Measurements from ENCODE around the gene ADAMTS9. TPM values are rescaled to one million over a fixed set of nuclear protein-coding genes. Genes with fewer than 3 reads are reported as not detected.

The ADAMTS9 gene
- total and polyA plus RNA-seq, 8 donors, result 5.5 to 107 (median 30.5) TPM

DNA sequence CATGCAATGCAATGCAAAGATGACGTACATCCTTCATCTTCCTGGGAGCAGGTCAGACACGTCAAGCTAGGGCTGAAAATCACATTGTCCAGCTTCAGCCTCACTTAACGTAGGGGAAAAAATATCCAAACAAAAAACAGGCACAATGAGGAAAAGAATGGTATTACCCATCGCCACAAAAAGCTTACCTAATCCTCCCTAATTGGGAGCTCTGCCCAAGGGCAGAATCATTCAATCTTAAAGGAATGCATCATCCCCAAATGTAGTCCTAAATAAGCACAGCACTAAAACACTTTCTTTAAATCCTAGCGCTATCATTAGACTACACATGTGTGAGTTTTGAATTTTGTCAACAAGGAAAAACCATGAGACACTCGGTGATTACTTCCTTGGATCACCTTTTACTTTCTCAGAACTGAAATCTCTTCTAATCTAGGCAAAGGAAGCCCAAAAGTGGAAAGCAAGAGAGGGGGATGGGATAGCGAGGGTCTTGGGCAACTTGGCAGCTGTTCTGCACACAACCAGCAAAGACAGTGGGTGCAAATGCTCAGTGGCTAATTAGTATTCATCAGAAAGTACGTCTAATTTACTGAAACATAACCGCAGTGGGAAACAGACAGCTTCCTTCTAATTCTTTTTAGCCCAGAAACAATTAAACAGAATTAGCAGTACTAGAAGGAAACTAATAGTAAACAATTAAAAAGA is 87.4 kb downstream of the ADAMTS9 start:
- H3K36me3 ChIP-seq, result peaks cover 0 to 27% (median 16%) of the 10 kb centered on the region in 4 donors
- no peak overlapping the region for H3K27ac ChIP-seq
- H3K4me3 ChIP-seq, result no peak overlapping the region
- intact Hi-C loops (cut with DNase I; ENCODE audit: low total_unique reads), result no loop called here
- no peaks in the 10 kb centered on the region for H3K9me3 ChIP-seq
- DNase-seq, result no peak
- 71 to 85% (median 79%) methylated on average over 9 of the region's 9 CpGs for WGBS, 5 donors
- no peak for TF ChIP-seq POLR2AphosphoS5 (IDR thresholded peaks at IDR 0.05)
- TF ChIP-seq, protein P1, sequence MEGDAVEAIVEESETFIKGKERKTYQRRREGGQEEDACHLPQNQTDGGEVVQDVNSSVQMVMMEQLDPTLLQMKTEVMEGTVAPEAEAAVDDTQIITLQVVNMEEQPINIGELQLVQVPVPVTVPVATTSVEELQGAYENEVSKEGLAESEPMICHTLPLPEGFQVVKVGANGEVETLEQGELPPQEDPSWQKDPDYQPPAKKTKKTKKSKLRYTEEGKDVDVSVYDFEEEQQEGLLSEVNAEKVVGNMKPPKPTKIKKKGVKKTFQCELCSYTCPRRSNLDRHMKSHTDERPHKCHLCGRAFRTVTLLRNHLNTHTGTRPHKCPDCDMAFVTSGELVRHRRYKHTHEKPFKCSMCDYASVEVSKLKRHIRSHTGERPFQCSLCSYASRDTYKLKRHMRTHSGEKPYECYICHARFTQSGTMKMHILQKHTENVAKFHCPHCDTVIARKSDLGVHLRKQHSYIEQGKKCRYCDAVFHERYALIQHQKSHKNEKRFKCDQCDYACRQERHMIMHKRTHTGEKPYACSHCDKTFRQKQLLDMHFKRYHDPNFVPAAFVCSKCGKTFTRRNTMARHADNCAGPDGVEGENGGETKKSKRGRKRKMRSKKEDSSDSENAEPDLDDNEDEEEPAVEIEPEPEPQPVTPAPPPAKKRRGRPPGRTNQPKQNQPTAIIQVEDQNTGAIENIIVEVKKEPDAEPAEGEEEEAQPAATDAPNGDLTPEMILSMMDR (IDR thresholded peaks at IDR 0.05), result no peak
- H3K4me1 ChIP-seq, result peaks cover 0 to 7% (median 0%) of the 10 kb centered on the region in 4 donors
- H3K27me3 ChIP-seq, result no peaks in the 10 kb centered on the region

DNA sequence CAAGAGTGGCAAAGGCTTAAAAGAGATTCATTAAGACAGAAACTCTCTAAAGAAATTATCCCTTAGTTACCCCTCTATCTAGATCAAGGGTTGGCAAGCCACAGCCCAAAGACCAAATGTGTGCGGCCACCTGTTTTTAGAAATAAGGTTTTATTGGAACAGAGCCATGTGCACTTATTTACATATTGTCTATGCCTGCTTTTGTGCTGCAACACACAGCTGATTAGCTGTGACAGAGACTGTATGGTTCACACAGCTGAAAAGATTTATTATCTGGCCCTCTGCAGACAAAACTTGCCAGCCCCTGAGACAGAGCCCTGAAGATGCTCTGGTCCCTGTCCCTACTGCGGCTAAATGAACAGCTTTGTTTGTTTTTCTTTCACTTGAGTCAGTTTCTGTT is 88.1 kb downstream of the ADAMTS9 start:
- no peak for DNase-seq
- Histone ChIP-seq H3K9me3 (no peaks in the 10 kb centered on the region), H3K36me3 (peaks cover 0 to 27% (median 16%) of the 10 kb centered on the region in 4 donors), H3K27me3 (no peaks in the 10 kb centered on the region), H3K27ac (no peak overlapping the region), H3K4me3 (no peak overlapping the region), H3K4me1 (peaks cover 0 to 7% (median 0%) of the 10 kb centered on the region in 4 donors)
- intact Hi-C loops (cut with DNase I; ENCODE audit: low total_unique reads), result no loop called here
- 37 to 72% (median 64%) methylated on average over 2 of the region's 2 CpGs for WGBS, 5 donors
- TF ChIP-seq POLR2AphosphoS5 (IDR thresholded peaks at IDR 0.05) (no peak), POLR2A (IDR thresholded peaks at IDR 0.05) (no peak), EP300 (IDR thresholded peaks at IDR 0.05) (no peak)
- TF ChIP-seq, protein P1 (IDR thresholded peaks at IDR 0.05), result no peak

DNA sequence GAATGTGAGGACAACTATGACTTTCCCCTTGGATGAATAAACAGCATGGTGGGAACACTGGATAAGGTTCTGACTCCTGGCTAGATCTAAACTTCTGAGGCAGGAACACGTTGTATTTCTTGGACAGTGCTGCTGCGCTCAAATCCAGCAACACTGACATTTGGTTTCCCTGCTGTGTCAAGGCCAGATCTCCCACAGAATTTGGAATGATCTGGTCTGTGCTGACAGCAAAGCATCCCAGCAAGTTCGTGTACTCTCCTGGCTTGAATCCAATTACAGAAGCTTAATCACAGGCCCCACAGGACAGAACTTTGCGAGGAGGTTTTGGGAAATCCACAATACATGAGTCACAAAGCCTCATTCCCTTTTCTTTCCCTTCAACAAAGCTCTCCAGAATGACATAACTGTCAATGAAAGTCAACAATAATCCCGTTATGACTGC is 92.5 kb downstream of the ADAMTS9 start:
- Histone ChIP-seq H3K4me1 (peaks cover 0 to 7% (median 0%) of the 10 kb centered on the region in 4 donors), H3K36me3 (peaks cover 0 to 5% (median 3%) of the 10 kb centered on the region in 4 donors), H3K4me3 (no peak overlapping the region), H3K9me3 (no peaks in the 10 kb centered on the region), H3K27ac (peak overlapping the region in 1 of 5 donors; percentile 12), H3K27me3 (no peaks in the 10 kb centered on the region)
- DNase-seq, result peak in 1 of 2 donors; percentile 70
- TF ChIP-seq EP300 (IDR thresholded peaks at IDR 0.05) (peak; percentile 3), POLR2AphosphoS5 (IDR thresholded peaks at IDR 0.05) (peak in 2 of 3 donors; percentile 4 to 59)
- TF ChIP-seq, protein P1 (IDR thresholded peaks at IDR 0.05), result no peak
- intact Hi-C loops (cut with DNase I; ENCODE audit: low total_unique reads), result no loop called here
- whole genome bisulfite sequencing, 5 donors, result 48 to 54% (median 51%) methylated on average over 5 of the region's 5 CpGs

DNA sequence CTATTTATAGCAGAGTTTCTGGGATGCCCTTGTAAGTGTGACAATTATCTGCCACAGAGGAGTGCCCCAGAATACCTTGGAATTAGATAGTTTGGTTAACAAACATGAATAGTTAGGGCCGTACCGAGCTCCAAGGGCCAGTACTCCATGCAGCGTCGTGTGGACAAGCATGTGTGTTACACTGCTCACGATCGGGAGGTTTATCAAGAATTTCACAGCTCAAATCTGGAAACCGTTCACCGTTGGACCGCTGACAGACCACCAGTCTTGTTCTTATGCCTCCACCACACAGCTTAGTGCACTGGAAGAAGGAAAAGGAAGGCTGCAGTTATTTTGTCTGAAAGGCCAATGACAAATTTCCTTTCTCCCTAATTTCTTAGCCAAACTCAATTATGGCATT is 93.7 kb downstream of the ADAMTS9 start:
- H3K36me3 ChIP-seq, result peaks cover 0 to 5% (median 3%) of the 10 kb centered on the region in 4 donors
- TF ChIP-seq, protein P1 (IDR thresholded peaks at IDR 0.05), result no peak
- no peak for TF ChIP-seq POLR2AphosphoS5 (IDR thresholded peaks at IDR 0.05)
- H3K4me1 ChIP-seq, result peaks cover 0 to 7% (median 0%) of the 10 kb centered on the region in 4 donors
- no peak overlapping the region for H3K4me3 ChIP-seq
- intact Hi-C loops (cut with DNase I; ENCODE audit: low total_unique reads), result no loop called here
- peak in 1 of 2 donors; percentile 20 for DNase-seq
- WGBS, 5 donors, result 81 to 94% (median 91%) methylated on average over 9 of the region's 9 CpGs
- no peak overlapping the region for H3K27ac ChIP-seq
- H3K27me3 ChIP-seq, result no peaks in the 10 kb centered on the region
- no peaks in the 10 kb centered on the region for H3K9me3 ChIP-seq
